Activated naive CD8-positive, alpha-beta T cell treated with anti-CD3 and anti-CD28 coated beads, Interleukin-2, amount 10 ng/mL, durations not matched to agents 7 days and 5 days (primary cell): ENCODE data around the gene RANGRF. TPM values are rescaled to one million over a fixed set of nuclear protein-coding genes. Genes with fewer than 3 reads are reported as not detected.

Experiments
- ATAC-seq: fragments of 150-1000 bp; cut with Tn5 transposase; one replicate; pipeline ENCODE4 v1.10.0; 2021; ENCODE audit warnings: low read depth, moderate library complexity
- POLR2A ChIA-PET: fragments of 350-600 bp; sonication (Branson Sonifier 250); formaldehyde crosslinking; loops from one replicate; lab custom pipeline; 2021; ENCODE audit warnings: antibody characterized with exemption; lab: Charles Lee
- DNase-seq: peaks from one replicate; pipeline ENCODE4 v3.0.0; 2021
- H3K27ac Mint-ChIP-seq: one replicate; pipeline ENCODE4 v1.8.0; 2022; ENCODE audit warnings: mild to moderate bottlenecking, mixed read lengths
- H3K27me3 Mint-ChIP-seq: one replicate; pipeline ENCODE4 v1.8.0; 2022; ENCODE audit warnings: mild to moderate bottlenecking, moderate library complexity, mixed read lengths
- H3K36me3 Mint-ChIP-seq: one replicate; pipeline ENCODE4 v1.8.0; 2021; ENCODE audit warnings: mild to moderate bottlenecking, mixed read lengths
- H3K4me1 Mint-ChIP-seq: one replicate; pipeline ENCODE4 v1.8.0; 2021; ENCODE audit warnings: mixed read lengths
- H3K4me3 Mint-ChIP-seq: one replicate; pipeline ENCODE4 v1.8.0; 2022; ENCODE audit warnings: mild to moderate bottlenecking, moderate library complexity, mixed read lengths
- H3K9me3 Mint-ChIP-seq: one replicate; pipeline ENCODE4 v1.8.0; 2021; ENCODE audit warnings: mixed read lengths
- total RNA-seq, 2 experiments: library from RNA; stranded (reverse); gene quantifications; one replicate each; pipeline ENCODE4 v1.2.3, GENCODE V29; 2021

RANGRF gene
- total RNA-seq, 2 experiments from 2014 or later = 43.6 to 44.9 TPM

DNA sequence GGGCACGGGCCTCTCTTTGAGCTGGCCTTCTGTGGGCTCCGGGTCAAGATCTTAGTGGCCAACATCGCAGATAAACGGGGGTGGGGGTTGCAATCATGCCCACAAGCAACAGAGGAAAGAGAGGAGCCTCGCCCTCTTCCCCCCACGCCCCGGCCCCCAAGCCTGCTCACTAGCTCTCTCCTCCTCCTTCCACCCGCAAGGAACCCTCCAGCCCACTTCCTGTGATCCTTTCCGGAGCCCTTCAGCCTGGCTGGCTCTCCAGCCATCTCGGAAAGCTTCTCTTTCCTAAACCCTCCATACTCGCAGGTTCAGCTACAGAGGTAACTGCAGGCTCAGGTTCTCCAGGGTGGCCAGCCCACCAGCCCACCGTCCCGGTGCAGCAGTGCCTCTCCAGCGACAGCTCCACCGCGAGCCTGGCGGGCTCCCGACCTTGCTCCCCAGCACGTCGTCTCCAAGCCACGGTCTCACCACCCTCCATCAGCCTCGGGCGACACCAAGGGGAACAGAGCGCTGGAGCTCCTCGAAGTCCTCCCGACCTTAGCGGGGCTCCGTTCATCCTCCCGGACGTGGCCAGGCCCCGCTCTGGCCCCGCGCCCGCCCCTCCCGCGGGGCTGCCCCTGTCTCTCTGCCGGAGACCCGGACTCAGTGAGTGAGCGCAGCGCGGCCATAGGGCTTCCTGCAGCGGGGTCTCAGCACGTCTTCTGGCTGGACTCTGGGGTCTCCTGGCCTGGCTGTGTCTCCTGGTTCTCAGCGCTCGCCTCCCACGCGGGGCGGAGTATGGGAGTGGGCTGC lies 38.2 kb downstream of the RANGRF start:
- H3K9me3 Mint-ChIP-seq = no peaks in the 10 kb centered on the region
- H3K27me3 Mint-ChIP-seq = peaks cover 36% of the 10 kb centered on the region
- H3K4me3 Mint-ChIP-seq = peak overlapping the region; percentile 79
- H3K36me3 Mint-ChIP-seq = no peaks in the 10 kb centered on the region
- H3K27ac Mint-ChIP-seq = no peak overlapping the region
- POLR2A ChIA-PET = interaction anchor here (1.0 to 1.4 kb wide), 3 partner anchors 50 to 154 kb away, joined by 3 read pairs; partner anchors contain the start of genes KRABD2 and PFAS
- DNase-seq (peak; percentile 60), ATAC-seq (peak; percentile 76)
- H3K4me1 Mint-ChIP-seq = peaks cover 17% of the 10 kb centered on the region

DNA sequence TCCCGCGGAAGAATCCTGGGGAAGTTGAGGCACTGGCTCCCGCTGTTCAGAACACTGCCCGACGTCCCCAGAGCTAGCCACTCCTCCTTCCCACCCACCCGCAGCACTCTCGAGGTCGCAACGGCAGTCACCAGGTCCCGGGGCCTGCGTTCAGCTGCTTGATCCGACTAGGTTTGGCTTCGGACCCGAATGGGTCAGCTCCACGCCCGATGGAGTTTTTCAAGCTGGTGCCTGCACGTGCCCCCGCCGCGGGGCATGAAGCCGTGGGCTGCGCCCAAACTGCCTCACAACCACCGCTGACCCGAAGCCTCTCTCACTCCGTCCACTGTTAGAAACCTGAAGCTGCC lies 38.8 kb downstream of the RANGRF start:
- POLR2A ChIA-PET = interaction anchor here (1.0 kb wide), 1 partner anchor 49 kb away, joined by 3 read pairs; the partner anchor contains the start of gene KRABD2
- H3K36me3 Mint-ChIP-seq = no peaks in the 10 kb centered on the region
- no peaks in the 10 kb centered on the region for H3K9me3 Mint-ChIP-seq
- ATAC-seq = no peak
- no peak overlapping the region for H3K27ac Mint-ChIP-seq
- peak overlapping the region; percentile 79 for H3K4me3 Mint-ChIP-seq
- peaks cover 17% of the 10 kb centered on the region for H3K4me1 Mint-ChIP-seq
- DNase-seq = no peak
- peaks cover 36% of the 10 kb centered on the region for H3K27me3 Mint-ChIP-seq

DNA sequence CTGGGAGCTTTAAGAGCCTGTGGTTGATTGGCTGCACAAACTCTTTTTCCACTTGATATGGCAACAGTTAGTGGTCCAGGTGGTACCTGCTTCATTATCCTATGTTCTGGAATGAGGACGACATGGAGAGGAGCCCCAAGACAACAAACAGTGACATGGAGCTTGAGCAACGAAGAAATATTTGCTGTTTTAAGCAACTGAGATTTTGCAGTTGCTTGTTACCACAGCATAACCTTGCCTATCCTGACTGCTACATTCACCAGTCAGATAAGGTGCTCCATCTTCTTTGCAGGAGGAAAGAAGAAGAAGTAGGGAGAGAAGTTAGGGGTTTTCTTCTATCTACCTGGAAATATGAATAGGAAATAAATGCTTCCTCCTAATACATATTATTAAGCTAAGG lies 43.7 kb downstream of the RANGRF start:
- Mint-ChIP-seq H3K4me3 (no peak overlapping the region), H3K27ac (no peak overlapping the region), H3K36me3 (no peaks in the 10 kb centered on the region), H3K4me1 (peaks cover 6% of the 10 kb centered on the region), H3K9me3 (no peaks in the 10 kb centered on the region), H3K27me3 (peaks cover 14% of the 10 kb centered on the region)
- POLR2A ChIA-PET = interaction anchor here (0.6 kb wide), 1 partner anchor 212 kb away, joined by 3 read pairs; no protein-coding TSS in a partner anchor
- ATAC-seq = no peak
- DNase-seq = no peak

DNA sequence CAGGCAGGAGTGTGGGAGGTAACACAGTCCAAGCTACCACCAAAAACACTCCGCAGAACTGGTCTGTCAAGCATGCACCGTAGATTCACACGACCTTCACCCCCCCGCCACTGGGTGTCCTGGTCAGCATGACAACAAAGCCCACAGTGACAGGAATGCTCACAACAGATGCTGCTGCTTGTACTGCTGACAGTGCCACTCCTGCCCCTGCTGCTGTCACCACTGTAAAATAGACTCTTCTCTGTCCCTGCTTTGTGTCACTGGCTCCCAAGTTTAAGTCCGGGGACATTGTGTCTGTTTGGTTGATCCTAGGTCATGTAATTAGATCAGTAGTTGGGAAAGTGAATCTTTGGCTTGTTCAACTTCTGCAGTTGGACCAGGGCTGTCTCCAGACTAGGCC lies 44.2 kb downstream of the RANGRF start:
- Mint-ChIP-seq H3K27me3 (peaks cover 12% of the 10 kb centered on the region), H3K4me1 (peaks cover 5% of the 10 kb centered on the region), H3K36me3 (no peaks in the 10 kb centered on the region), H3K27ac (no peak overlapping the region), H3K4me3 (no peak overlapping the region), H3K9me3 (no peaks in the 10 kb centered on the region)
- DNase-seq (no peak), ATAC-seq (no peak)
- POLR2A ChIA-PET = no interaction called here

DNA sequence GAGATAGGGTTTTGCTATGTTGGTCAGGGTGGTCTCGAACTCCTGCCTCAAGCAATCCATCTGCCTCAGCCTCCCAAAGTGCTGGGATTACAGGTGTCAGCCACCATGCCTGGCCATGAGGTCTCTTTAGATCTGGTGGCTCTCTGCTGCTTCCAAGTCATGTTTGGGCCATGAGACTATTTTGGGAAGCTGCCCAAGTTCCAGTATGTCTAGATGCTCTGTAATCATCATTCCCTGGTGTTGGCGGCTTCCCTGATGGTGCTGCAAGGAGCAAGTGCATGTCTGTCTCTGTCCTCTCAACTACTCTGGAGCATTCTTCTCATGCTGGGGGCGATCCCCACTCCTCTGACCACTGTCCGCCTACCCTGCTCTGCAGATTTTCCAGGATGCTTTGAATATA lies 44.8 kb downstream of the RANGRF start:
- no peak overlapping the region for H3K27ac Mint-ChIP-seq
- H3K27me3 Mint-ChIP-seq = peaks cover 7% of the 10 kb centered on the region
- H3K4me1 Mint-ChIP-seq = peaks cover 8% of the 10 kb centered on the region
- POLR2A ChIA-PET = no interaction called here
- no peaks in the 10 kb centered on the region for H3K9me3 Mint-ChIP-seq
- no peak for DNase-seq
- ATAC-seq = no peak
- no peaks in the 10 kb centered on the region for H3K36me3 Mint-ChIP-seq
- no peak overlapping the region for H3K4me3 Mint-ChIP-seq

DNA sequence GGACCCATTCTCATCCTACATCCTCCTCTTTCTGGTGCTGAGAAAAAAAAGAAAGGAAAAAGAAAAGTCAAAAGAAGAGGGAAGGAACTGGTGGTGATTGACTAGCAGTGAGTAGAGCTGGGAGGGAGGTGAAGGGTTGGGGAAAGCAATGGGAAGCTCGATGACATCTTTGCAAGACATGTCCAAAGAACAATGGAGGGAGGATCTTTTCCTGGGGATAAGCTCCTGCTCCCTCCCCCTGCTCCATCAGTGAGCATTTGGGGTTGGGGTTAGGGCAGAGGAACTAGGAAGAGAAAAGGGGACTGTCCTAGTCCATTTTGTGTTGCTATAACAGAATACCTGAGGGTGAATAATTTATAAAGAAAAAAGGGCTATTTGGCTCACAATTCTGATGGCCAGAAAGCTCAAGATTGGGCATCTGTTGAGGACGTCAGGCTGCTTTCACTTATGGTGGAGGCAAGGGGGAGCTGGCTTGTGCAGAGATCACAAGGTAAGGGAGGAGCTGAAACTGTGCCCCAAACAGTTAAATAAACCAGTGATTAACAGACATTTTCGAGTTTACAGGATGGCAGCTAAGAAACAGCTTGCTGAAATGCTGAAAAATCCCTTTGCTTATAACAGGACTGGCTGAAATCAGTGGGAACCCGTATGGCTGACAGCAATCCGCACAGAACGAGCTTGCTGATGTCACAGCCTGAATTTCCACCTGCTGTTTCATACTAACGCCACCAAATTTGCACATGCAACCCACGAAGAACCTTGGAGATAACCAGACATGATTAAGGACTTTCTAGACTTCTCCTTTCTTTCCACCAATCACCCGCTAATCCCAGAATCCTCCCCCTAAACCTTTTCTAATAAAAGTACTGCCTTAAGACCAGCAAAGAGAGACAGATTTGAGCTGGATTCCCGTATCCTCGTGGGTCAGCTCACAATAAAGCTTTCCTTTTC lies 49.6 kb downstream of the RANGRF start:
- DNase-seq (no peak), ATAC-seq (no peak)
- H3K36me3 Mint-ChIP-seq = no peaks in the 10 kb centered on the region
- H3K27me3 Mint-ChIP-seq = peaks cover 10% of the 10 kb centered on the region
- peak overlapping the region; percentile 18 for H3K4me3 Mint-ChIP-seq
- no peak overlapping the region for H3K27ac Mint-ChIP-seq
- no peaks in the 10 kb centered on the region for H3K9me3 Mint-ChIP-seq
- peaks cover 12% of the 10 kb centered on the region for H3K4me1 Mint-ChIP-seq
- POLR2A ChIA-PET = interaction anchor here (0.5 to 1.7 kb wide), 3 partner anchors 9 to 1062 kb away, joined by 3 to 6 read pairs (median 4); partner anchors contain the start of gene KRABD2

DNA sequence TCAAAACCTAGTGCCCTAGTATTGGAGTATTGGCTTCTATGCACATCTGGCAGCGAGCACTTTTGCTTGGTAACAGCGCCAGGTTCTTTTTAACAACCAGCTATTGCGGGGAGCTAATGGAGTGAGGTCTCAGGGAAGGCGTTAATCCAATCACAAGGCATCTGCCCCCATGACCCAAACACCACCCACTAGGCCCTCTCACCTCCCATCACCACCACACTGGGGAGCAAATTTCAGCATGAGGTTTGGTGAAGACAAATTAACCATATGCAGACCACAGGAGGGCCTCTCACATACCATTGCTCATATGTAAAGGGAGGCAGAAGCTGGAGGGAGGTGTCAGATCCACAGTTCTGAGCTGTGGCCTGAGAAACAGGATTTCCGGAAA lies 50.3 kb downstream of the RANGRF start:
- H3K27me3 Mint-ChIP-seq = peaks cover 12% of the 10 kb centered on the region
- POLR2A ChIA-PET = interaction anchor here (1.2 to 1.7 kb wide), 2 partner anchors 9 to 37 kb away, joined by 3 to 6 read pairs; partner anchors contain the start of gene KRABD2
- H3K9me3 Mint-ChIP-seq = no peaks in the 10 kb centered on the region
- no peak overlapping the region for H3K27ac Mint-ChIP-seq
- peaks cover 12% of the 10 kb centered on the region for H3K4me1 Mint-ChIP-seq
- DNase-seq = no peak
- H3K4me3 Mint-ChIP-seq = no peak overlapping the region
- ATAC-seq = no peak
- no peaks in the 10 kb centered on the region for H3K36me3 Mint-ChIP-seq

DNA sequence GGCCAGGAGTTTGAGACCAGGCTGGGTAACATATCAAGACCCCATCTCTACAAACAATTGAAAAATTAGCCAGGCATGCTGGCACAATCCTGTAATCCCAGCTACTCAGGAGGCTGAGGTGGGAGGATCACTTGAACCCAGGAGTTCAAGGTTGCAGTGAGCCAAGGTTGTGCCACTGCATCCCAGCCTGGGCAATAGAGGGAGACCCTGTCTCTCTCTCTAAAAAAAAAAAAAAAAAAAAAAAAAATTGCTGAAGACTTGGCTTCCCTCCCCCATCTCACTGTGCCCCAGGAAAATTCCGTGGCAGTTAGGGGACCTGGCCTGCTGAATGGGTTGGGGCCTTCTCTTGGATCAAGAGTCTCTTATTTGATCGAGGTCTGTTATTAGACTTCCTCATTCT lies 51.1 kb downstream of the RANGRF start, which contains the start of gene ODF4:
TSS of gene ODF4 (plus strand) at position 301 of the 400 bp plus-strand sequence. CDS start 212 bp downstream, outside the sequence.
- Mint-ChIP-seq H3K36me3 (no peaks in the 10 kb centered on the region), H3K27ac (no peak within 1 kb of the TSS), H3K9me3 (no peaks in the 10 kb centered on the region), H3K27me3 (peaks cover 19% of the 10 kb centered on the region), H3K4me3 (no peak within 1 kb of the TSS), H3K4me1 (peaks cover 14% of the 10 kb centered on the region)
- ATAC-seq (no peak), DNase-seq (no peak)
- POLR2A ChIA-PET = interaction anchor here (1.7 kb wide), 1 partner anchor 37 kb away, joined by 6 read pairs; the partner anchor contains the start of gene KRABD2

Other genes starting within 250 kb of the RANGRF start
- gene ALOX15B, start 249.6 kb upstream of the RANGRF start, total RNA-seq = not detected
- gene ALOX12B, start 201.0 kb upstream of the RANGRF start, total RNA-seq = under 1 TPM; 0.65 to 0.97 TPM
- gene ALOXE3, start 170.2 kb upstream of the RANGRF start, total RNA-seq = not detected
- gene HES7, start 164.6 kb upstream of the RANGRF start, total RNA-seq = under 1 TPM; 0.23 to 0.75 TPM
- 10 to 100 TPM; 52.7 to 53.6 TPM for gene PER1, start 136.3 kb upstream of the RANGRF start, total RNA-seq
- gene VAMP2, start 125.7 kb upstream of the RANGRF start, total RNA-seq = 100 to 1,000 TPM; 116 to 118 TPM
- gene TMEM107, start 112.3 kb upstream of the RANGRF start, total RNA-seq = 10 to 100 TPM; 39.5 to 46.4 TPM
- gene BORCS6, start 98.5 kb upstream of the RANGRF start, total RNA-seq = 10 to 100 TPM; 15.7 to 16.5 TPM
- 100 to 1,000 TPM; 128 to 152 TPM for gene AURKB, start 78.1 kb upstream of the RANGRF start, total RNA-seq
- 100 to 1,000 TPM; 129 to 130 TPM for gene CTC1, start 40.6 kb upstream of the RANGRF start, total RNA-seq
- 10 to 100 TPM; 47.2 to 56.8 TPM for gene PFAS, start 39.4 kb upstream of the RANGRF start, total RNA-seq
- 1 to 10 TPM; 7.4 to 9.1 TPM for gene SLC25A35, start 6.7 kb downstream of the RANGRF start, total RNA-seq
- gene ARHGEF15, start 21.6 kb downstream of the RANGRF start, total RNA-seq = not detected
- gene ODF4, start 51.2 kb downstream of the RANGRF start, total RNA-seq = not detected
- 1,000 to 10,000 TPM; 1,984 to 2,045 TPM for gene RPL26, start 94.5 kb downstream of the RANGRF start, total RNA-seq
- under 1 TPM; 0.30 to 0.31 TPM for gene RNF222, start 109.2 kb downstream of the RANGRF start, total RNA-seq
- gene NDEL1, start 147.2 kb downstream of the RANGRF start, total RNA-seq = 10 to 100 TPM; 68.4 to 79.0 TPM